Panc1 (cell line): ENCODE results near the gene RGS5. TPM values are rescaled to one million over a fixed set of nuclear protein-coding genes. Genes with fewer than 3 reads are reported as not detected.

Experiments
- ATAC-seq: fragments of 200-7000 bp; cut with Tn5 transposase; 2 replicates; pipeline ENCODE4 v1.9.1; 2020; ENCODE audit warnings: mild to moderate bottlenecking, moderate library complexity
- BruUV-seq: library from RNA; stranded (reverse); fragments of 400-500 nt; replicated peaks from 2 replicates; lab custom pipeline; 2021; lab: Mats Ljungman, UMichigan
- CTCF ChIA-PET: fragments of 300-600 bp; sonication (Branson Sonifier 250); formaldehyde crosslinking; loops from one replicate; lab custom pipeline; 2022; ENCODE audit warnings: antibody characterized with exemption; lab: Charles Lee
- POLR2A ChIA-PET: fragments of 300-600 bp; sonication (Branson Sonifier 250); formaldehyde crosslinking; loops from one replicate; lab custom pipeline; 2022; ENCODE audit warnings: antibody characterized with exemption; lab: Charles Lee
- DNase-seq: peaks from one replicate; pipeline ENCODE4 v3.0.0-alpha.2; 2010; ENCODE audit warnings: low read depth, low spot score
- H3K27ac ChIP-seq: 2 replicates; pipeline ENCODE4 v1.5.1; 2011; ENCODE audit warnings: mild to moderate bottlenecking, low read length, inconsistent platforms
- H3K27me3 ChIP-seq: fragments of 200-500 bp; sonication (Bioruptor generic); 2 replicates; pipeline ENCODE4 v1.6.0; 2014; ENCODE audit warnings: low read length, inconsistent platforms; ENCODE audit not compliant: control insufficient read depth, insufficient read depth
- H3K36me3 ChIP-seq: fragments of 200-500 bp; sonication (Bioruptor generic); 2 replicates; pipeline ENCODE4 v1.5.1; 2014; ENCODE audit warnings: inconsistent platforms, mild to moderate bottlenecking, low read length, moderate library complexity; ENCODE audit not compliant: control insufficient read depth, insufficient read depth
- H3K4me1 ChIP-seq: 2 replicates; pipeline ENCODE4 v1.5.1; 2011; ENCODE audit warnings: inconsistent platforms, mild to moderate bottlenecking, low read length, moderate library complexity; ENCODE audit not compliant: control insufficient read depth, insufficient read depth
- H3K4me3 ChIP-seq, 2 experiments: 2 replicates each; pipeline ENCODE4 v1.5.1; 2011 to 2012; ENCODE audit warnings: low read depth in 2 of 2, low read length in 2 of 2, mild to moderate bottlenecking in 2 of 2, inconsistent platforms in 1 of 2, moderate library complexity in 1 of 2
- H3K9me3 ChIP-seq: fragments of 200-500 bp; sonication (Bioruptor generic); 2 replicates; pipeline ENCODE4 v1.5.1; 2014; ENCODE audit warnings: low read depth, mild to moderate bottlenecking, inconsistent platforms, low read length, moderate library complexity; ENCODE audit not compliant: control insufficient read depth, insufficient read depth
- POLR2AphosphoS5 ChIP-seq: IDR thresholded peaks from 2 replicates; pipeline ENCODE4 v1.6.1; 2012; ENCODE audit warnings: mild to moderate bottlenecking, low read depth, low read length, moderate library complexity
- SIN3A ChIP-seq: IDR thresholded peaks from 2 replicates; pipeline ENCODE4 v1.6.1; 2012; ENCODE audit warnings: low read depth, mild to moderate bottlenecking, low read length, moderate library complexity, borderline replicate concordance; ENCODE audit not compliant: insufficient read depth
- TCF7L2 ChIP-seq: IDR thresholded peaks from 2 replicates; pipeline ENCODE4 v1.6.1; 2011; ENCODE audit warnings: mild to moderate bottlenecking, low read depth, low read length, inconsistent platforms
- in situ Hi-C: cut with HindIII; loops from 2 replicates; pipeline ENCODE4 v1.10.0; 2016; ENCODE audit warnings: low sequenced_read_pairs, low pct_unique_long_range_greater_than_20kb
- intact Hi-C: fragments of 100-400 bp; cut with micrococcal nuclease; formaldehyde crosslinking; loops from one replicate; pipeline ENCODE4 v1.10.0; 2022; ENCODE audit not compliant: unreplicated experiment
- total RNA-seq: library from RNA; stranded (reverse); gene quantifications from one replicate; pipeline ENCODE4 v1.2.1, GENCODE V29; 2021; ENCODE audit not compliant: unreplicated experiment
- TF ChIP-seq, protein P1 (sequence below): fragments of 450-650 bp; IDR thresholded peaks from 2 replicates; pipeline ENCODE4 v1.5.1; 2017; ENCODE audit warnings: mild to moderate bottlenecking
- TF ChIP-seq, protein P2 (sequence below), 2 experiments: IDR thresholded peaks; 2 replicates each; pipeline ENCODE4 v1.6.1; 2011 to 2012; ENCODE audit warnings: low read depth in 2 of 2, control low read depth in 1 of 2, low read length in 1 of 2, mild to moderate bottlenecking in 1 of 2, moderate library complexity in 1 of 2; ENCODE audit not compliant: insufficient read depth in 1 of 2

The RGS5 gene
- total RNA-seq, 1 experiment from 2014 or later, result 1.5 TPM

DNA sequence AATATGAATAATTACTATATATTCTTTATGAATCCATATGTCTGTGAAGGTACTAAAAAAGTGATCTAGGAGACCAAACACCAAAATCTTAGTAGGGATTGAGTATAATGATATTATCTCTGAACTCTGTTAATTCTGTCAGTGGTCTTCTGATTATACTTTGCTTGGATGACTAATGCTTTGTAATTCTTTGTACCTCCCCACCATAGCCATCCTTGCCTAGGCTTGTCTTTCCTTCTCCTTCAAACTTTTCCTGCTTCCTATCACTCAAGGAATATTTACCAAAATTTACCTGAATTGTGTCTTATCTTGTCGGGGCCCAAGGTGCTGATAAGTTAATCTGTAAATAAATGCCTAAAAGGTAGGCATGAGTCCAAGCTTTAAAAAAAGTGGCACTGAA lies 845 bp upstream of the RGS5 start:
- intact Hi-C loops (no loop called here), in situ Hi-C loops (no loop called here)
- Histone ChIP-seq H3K27me3 (no peaks in the 10 kb centered on the region), H3K27ac (no peak overlapping the region), H3K36me3 (no peaks in the 10 kb centered on the region), H3K4me1 (no peaks in the 10 kb centered on the region), H3K4me3 (no peak overlapping the region), H3K9me3 (no peaks in the 10 kb centered on the region)
- no TSS peak for BruUV-seq
- TF ChIP-seq, protein P1, sequence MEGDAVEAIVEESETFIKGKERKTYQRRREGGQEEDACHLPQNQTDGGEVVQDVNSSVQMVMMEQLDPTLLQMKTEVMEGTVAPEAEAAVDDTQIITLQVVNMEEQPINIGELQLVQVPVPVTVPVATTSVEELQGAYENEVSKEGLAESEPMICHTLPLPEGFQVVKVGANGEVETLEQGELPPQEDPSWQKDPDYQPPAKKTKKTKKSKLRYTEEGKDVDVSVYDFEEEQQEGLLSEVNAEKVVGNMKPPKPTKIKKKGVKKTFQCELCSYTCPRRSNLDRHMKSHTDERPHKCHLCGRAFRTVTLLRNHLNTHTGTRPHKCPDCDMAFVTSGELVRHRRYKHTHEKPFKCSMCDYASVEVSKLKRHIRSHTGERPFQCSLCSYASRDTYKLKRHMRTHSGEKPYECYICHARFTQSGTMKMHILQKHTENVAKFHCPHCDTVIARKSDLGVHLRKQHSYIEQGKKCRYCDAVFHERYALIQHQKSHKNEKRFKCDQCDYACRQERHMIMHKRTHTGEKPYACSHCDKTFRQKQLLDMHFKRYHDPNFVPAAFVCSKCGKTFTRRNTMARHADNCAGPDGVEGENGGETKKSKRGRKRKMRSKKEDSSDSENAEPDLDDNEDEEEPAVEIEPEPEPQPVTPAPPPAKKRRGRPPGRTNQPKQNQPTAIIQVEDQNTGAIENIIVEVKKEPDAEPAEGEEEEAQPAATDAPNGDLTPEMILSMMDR, result no peak
- TF ChIP-seq TCF7L2 (no peak), SIN3A (no peak), POLR2AphosphoS5 (no peak)
- TF ChIP-seq, protein P2, sequence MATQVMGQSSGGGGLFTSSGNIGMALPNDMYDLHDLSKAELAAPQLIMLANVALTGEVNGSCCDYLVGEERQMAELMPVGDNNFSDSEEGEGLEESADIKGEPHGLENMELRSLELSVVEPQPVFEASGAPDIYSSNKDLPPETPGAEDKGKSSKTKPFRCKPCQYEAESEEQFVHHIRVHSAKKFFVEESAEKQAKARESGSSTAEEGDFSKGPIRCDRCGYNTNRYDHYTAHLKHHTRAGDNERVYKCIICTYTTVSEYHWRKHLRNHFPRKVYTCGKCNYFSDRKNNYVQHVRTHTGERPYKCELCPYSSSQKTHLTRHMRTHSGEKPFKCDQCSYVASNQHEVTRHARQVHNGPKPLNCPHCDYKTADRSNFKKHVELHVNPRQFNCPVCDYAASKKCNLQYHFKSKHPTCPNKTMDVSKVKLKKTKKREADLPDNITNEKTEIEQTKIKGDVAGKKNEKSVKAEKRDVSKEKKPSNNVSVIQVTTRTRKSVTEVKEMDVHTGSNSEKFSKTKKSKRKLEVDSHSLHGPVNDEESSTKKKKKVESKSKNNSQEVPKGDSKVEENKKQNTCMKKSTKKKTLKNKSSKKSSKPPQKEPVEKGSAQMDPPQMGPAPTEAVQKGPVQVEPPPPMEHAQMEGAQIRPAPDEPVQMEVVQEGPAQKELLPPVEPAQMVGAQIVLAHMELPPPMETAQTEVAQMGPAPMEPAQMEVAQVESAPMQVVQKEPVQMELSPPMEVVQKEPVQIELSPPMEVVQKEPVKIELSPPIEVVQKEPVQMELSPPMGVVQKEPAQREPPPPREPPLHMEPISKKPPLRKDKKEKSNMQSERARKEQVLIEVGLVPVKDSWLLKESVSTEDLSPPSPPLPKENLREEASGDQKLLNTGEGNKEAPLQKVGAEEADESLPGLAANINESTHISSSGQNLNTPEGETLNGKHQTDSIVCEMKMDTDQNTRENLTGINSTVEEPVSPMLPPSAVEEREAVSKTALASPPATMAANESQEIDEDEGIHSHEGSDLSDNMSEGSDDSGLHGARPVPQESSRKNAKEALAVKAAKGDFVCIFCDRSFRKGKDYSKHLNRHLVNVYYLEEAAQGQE (IDR thresholded peaks at IDR 0.05; ENCODE audit: insufficient read depth in 1 of 2, low read depth in 2 of 2, low read length in 1 of 2), result no peak
- DNase-seq (no peak), ATAC-seq (no peak)
- ChIA-PET POLR2A (no interaction called here), CTCF (no interaction called here)

DNA sequence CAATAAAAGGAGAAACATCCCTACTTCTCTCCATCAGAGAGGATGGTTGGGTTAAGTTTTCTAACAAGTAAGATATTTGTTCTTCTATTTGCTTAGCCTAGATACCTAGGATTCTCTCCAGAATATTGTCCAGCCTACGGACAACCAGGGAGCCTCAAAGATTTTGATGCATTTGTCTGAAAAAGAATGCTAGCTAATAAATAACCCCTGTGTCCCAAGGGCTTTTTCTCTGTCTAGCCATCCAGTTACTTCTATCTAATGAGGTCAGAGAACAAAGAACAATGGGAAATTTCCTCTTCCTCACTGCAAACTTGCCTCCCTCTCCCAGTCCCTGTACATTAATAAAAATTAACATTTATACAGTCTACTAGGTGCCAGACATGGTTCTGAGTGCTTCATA lies 810 bp downstream of the RGS5 start:
- no peak for TF ChIP-seq TCF7L2
- intact Hi-C loops (no loop called here), in situ Hi-C loops (no loop called here)
- no TSS peak for BruUV-seq
- DNase-seq, result no peak
- Histone ChIP-seq H3K4me3 (peak overlapping the region in 1 of 2 experiments; percentile 24; a peak in 1 of 4 replicates), H3K36me3 (no peaks in the 10 kb centered on the region), H3K4me1 (no peaks in the 10 kb centered on the region), H3K27me3 (no peaks in the 10 kb centered on the region), H3K27ac (no peak overlapping the region), H3K9me3 (no peaks in the 10 kb centered on the region)
- no peak for ATAC-seq
- ChIA-PET CTCF (no interaction called here), POLR2A (no interaction called here)

- POLR2A ChIA-PET, result no interaction called here
- CTCF ChIA-PET, result no interaction called here
- H3K9me3 ChIP-seq, result no peaks in the 10 kb centered on the region
- no TSS peak for BruUV-seq
- H3K4me1 ChIP-seq, result no peaks in the 10 kb centered on the region
- in situ Hi-C loops (no loop called here), intact Hi-C loops (no loop called here)
- no peaks in the 10 kb centered on the region for H3K27me3 ChIP-seq
- no peak for TF ChIP-seq POLR2AphosphoS5
- no peak for TF ChIP-seq SIN3A
- TF ChIP-seq, protein P1, result no peak
- TF ChIP-seq TCF7L2, result no peak
- TF ChIP-seq, protein P2 (IDR thresholded peaks at IDR 0.05; ENCODE audit: insufficient read depth in 1 of 2, low read depth in 2 of 2, low read length in 1 of 2), result no peak
- H3K4me3 ChIP-seq, result no peak overlapping the region
- H3K36me3 ChIP-seq, result no peaks in the 10 kb centered on the region
- ATAC-seq (no peak), DNase-seq (no peak)
- no peak overlapping the region for H3K27ac ChIP-seq
Measured at GRCh38 chr1:163197022-163197421, 5.7 kb downstream of the RGS5 start.
